NCI-H1105 treated with DMSO at 0.1 percent for 48 hours (cell line): ENCODE measurements around the gene SDK1.

Experiments used
- DNase-seq: peaks from one replicate; lab custom pipeline; 2025; lab: John Stamatoyannopoulos, UW

SDK1 gene

GRCh38 chr7:3459111-3459510 lies 158.1 kb downstream of the SDK1 start:
- no peak for DNase-seq

GRCh38 chr7:3461923-3462322 lies 160.9 kb downstream of the SDK1 start:
- DNase-seq: no peak

- DNase-seq: peak; percentile 70
These were observed 162.6 kb downstream of the SDK1 start for GRCh38 chr7:3463696-3464095.

- DNase-seq: no peak
These were observed 164.0 kb downstream of the SDK1 start for GRCh38 chr7:3464900-3465622.

GRCh38 chr7:3466261-3466660 lies 165.2 kb downstream of the SDK1 start:
- DNase-seq: no peak

GRCh38 chr7:3469641-3470040 lies 168.6 kb downstream of the SDK1 start:
- no peak for DNase-seq

GRCh38 chr7:3480197-3480596 lies 179.1 kb downstream of the SDK1 start:
- DNase-seq: no peak

GRCh38 chr7:3481435-3481834 lies 180.4 kb downstream of the SDK1 start:
- no peak for DNase-seq

- peak; percentile 41 for DNase-seq
These were observed 181.3 kb downstream of the SDK1 start for GRCh38 chr7:3482147-3482921.

- DNase-seq: no peak
These were observed 185.8 kb downstream of the SDK1 start for GRCh38 chr7:3486841-3487240.

GRCh38 chr7:3488829-3489228 lies 187.8 kb downstream of the SDK1 start:
- no peak for DNase-seq

GRCh38 chr7:3493499-3493898 lies 192.4 kb downstream of the SDK1 start:
- DNase-seq: no peak

GRCh38 chr7:3494947-3495346 lies 193.9 kb downstream of the SDK1 start:
- no peak for DNase-seq

- DNase-seq: no peak
These were observed 194.5 kb downstream of the SDK1 start for GRCh38 chr7:3495530-3495929.

- DNase-seq: no peak
These were observed 194.9 kb downstream of the SDK1 start for GRCh38 chr7:3495954-3496353.

GRCh38 chr7:3497796-3498195 lies 196.7 kb downstream of the SDK1 start:
- DNase-seq: no peak

GRCh38 chr7:3501671-3502070 lies 200.6 kb downstream of the SDK1 start:
- DNase-seq: no peak

GRCh38 chr7:3504384-3504783 lies 203.3 kb downstream of the SDK1 start:
- DNase-seq: no peak

- no peak for DNase-seq
These were observed 209.3 kb downstream of the SDK1 start for GRCh38 chr7:3510101-3511020.

GRCh38 chr7:3517344-3517743 lies 216.3 kb downstream of the SDK1 start:
- DNase-seq: no peak

GRCh38 chr7:3518546-3518945 lies 217.5 kb downstream of the SDK1 start:
- no peak for DNase-seq

- no peak for DNase-seq
These were observed 219.2 kb downstream of the SDK1 start for GRCh38 chr7:3520206-3520605.
